Activated naive CD8-positive, alpha-beta T cell treated with anti-CD3 and anti-CD28 coated beads, Interleukin-2, amount 50 U/mL, for 24 hours (primary cell): ENCODE measurements around the gene ZDHHC11B.
"Not testable (repeated sequence)": the region's sequence is repeated elsewhere in the genome, so short reads cannot be mapped to it uniquely, and the experiment has no call there.

Experiments used
- ATAC-seq: fragments of 150-1000 bp; cut with Tn5 transposase; one replicate; pipeline ENCODE4 v1.10.0; 2021
- DNase-seq: peaks from one replicate; pipeline ENCODE4 v3.0.0; 2021
- H3K27ac Mint-ChIP-seq: one replicate; pipeline ENCODE4 v1.8.0; 2021; ENCODE audit warnings: mild to moderate bottlenecking, mixed read lengths
- H3K27me3 Mint-ChIP-seq: one replicate; pipeline ENCODE4 v1.8.0; 2021; ENCODE audit warnings: mixed read lengths
- H3K36me3 Mint-ChIP-seq: one replicate; pipeline ENCODE4 v1.8.0; 2021; ENCODE audit warnings: low read depth, mixed read lengths
- H3K4me1 Mint-ChIP-seq: one replicate; pipeline ENCODE4 v1.8.0; 2021; ENCODE audit warnings: mixed read lengths
- H3K4me3 Mint-ChIP-seq: one replicate; pipeline ENCODE4 v1.8.0; 2021; ENCODE audit warnings: mild to moderate bottlenecking, moderate library complexity, mixed read lengths
- H3K9me3 Mint-ChIP-seq: one replicate; pipeline ENCODE4 v1.8.0; 2021; ENCODE audit warnings: mixed read lengths

ZDHHC11B gene

GRCh38 chr5:798505-799138 lies 14.1 kb upstream of the ZDHHC11B start:
- not testable (repeated sequence) for H3K27ac Mint-ChIP-seq, ATAC-seq, H3K4me3 Mint-ChIP-seq, DNase-seq, H3K4me1 Mint-ChIP-seq, H3K36me3 Mint-ChIP-seq
- peaks cover 16% of the 10 kb centered on the region for H3K9me3 Mint-ChIP-seq
- H3K27me3 Mint-ChIP-seq: peaks cover 20% of the 10 kb centered on the region

- Mint-ChIP-seq H3K9me3 (peaks cover 16% of the 10 kb centered on the region), H3K27me3 (peaks cover 20% of the 10 kb centered on the region)
- H3K27ac Mint-ChIP-seq, DNase-seq, H3K36me3 Mint-ChIP-seq, H3K4me3 Mint-ChIP-seq, H3K4me1 Mint-ChIP-seq, ATAC-seq: not testable (repeated sequence)
These were observed 13.5 kb upstream of the ZDHHC11B start for GRCh38 chr5:797986-798385.

GRCh38 chr5:795873-796272 lies 11.3 kb upstream of the ZDHHC11B start:
- not testable (repeated sequence) for ATAC-seq, H3K4me3 Mint-ChIP-seq, H3K27ac Mint-ChIP-seq, H3K36me3 Mint-ChIP-seq, DNase-seq, H3K4me1 Mint-ChIP-seq
- Mint-ChIP-seq H3K9me3 (peaks cover 11% of the 10 kb centered on the region), H3K27me3 (peaks cover 16% of the 10 kb centered on the region)

GRCh38 chr5:794948-795347 lies 10.4 kb upstream of the ZDHHC11B start:
- Mint-ChIP-seq H3K27me3 (peaks cover 22% of the 10 kb centered on the region), H3K9me3 (peaks cover 17% of the 10 kb centered on the region)
- not testable (repeated sequence) for H3K27ac Mint-ChIP-seq, H3K4me1 Mint-ChIP-seq, H3K4me3 Mint-ChIP-seq, ATAC-seq, DNase-seq, H3K36me3 Mint-ChIP-seq

GRCh38 chr5:788703-789102 lies 4.2 kb upstream of the ZDHHC11B start:
- not testable (repeated sequence) for H3K27ac Mint-ChIP-seq, H3K36me3 Mint-ChIP-seq, DNase-seq, H3K4me3 Mint-ChIP-seq, ATAC-seq, H3K4me1 Mint-ChIP-seq
- Mint-ChIP-seq H3K27me3 (peaks cover 26% of the 10 kb centered on the region), H3K9me3 (peaks cover 19% of the 10 kb centered on the region)

- H3K9me3 Mint-ChIP-seq: peaks cover 14% of the 10 kb centered on the region
- H3K27me3 Mint-ChIP-seq: peaks cover 27% of the 10 kb centered on the region
- not testable (repeated sequence) for H3K27ac Mint-ChIP-seq, DNase-seq, H3K36me3 Mint-ChIP-seq, ATAC-seq, H3K4me3 Mint-ChIP-seq, H3K4me1 Mint-ChIP-seq
These were observed 3.3 kb upstream of the ZDHHC11B start for GRCh38 chr5:787857-788233.

- not testable (repeated sequence) for DNase-seq, H3K27ac Mint-ChIP-seq, ATAC-seq, H3K4me3 Mint-ChIP-seq, H3K36me3 Mint-ChIP-seq, H3K4me1 Mint-ChIP-seq
- Mint-ChIP-seq H3K9me3 (peaks cover 14% of the 10 kb centered on the region), H3K27me3 (peaks cover 27% of the 10 kb centered on the region)
These were observed 2.8 kb upstream of the ZDHHC11B start for GRCh38 chr5:787224-787856.

- not testable (repeated sequence) for H3K36me3 Mint-ChIP-seq, DNase-seq, H3K4me1 Mint-ChIP-seq, H3K27ac Mint-ChIP-seq, ATAC-seq, H3K9me3 Mint-ChIP-seq
- H3K27me3 Mint-ChIP-seq: peaks cover 19% of the 10 kb centered on the region
- H3K4me3 Mint-ChIP-seq: peak overlapping the region; percentile 53
These were observed 714 bp upstream of the ZDHHC11B start for GRCh38 chr5:785181-785705.

GRCh38 chr5:783881-784427 lies 575 bp downstream of the ZDHHC11B start:
- H3K36me3 Mint-ChIP-seq, H3K27ac Mint-ChIP-seq: not testable (repeated sequence)
- ATAC-seq: peak; percentile 0

GRCh38 chr5:783049-783802 lies 1.3 kb downstream of the ZDHHC11B start:
- H3K4me3 Mint-ChIP-seq, H3K27me3 Mint-ChIP-seq, H3K36me3 Mint-ChIP-seq, H3K4me1 Mint-ChIP-seq, DNase-seq, H3K9me3 Mint-ChIP-seq, H3K27ac Mint-ChIP-seq: not testable (repeated sequence)
- ATAC-seq: peak; percentile 26

More at GRCh38 chr5:783881-784427, 575 bp downstream of the ZDHHC11B start:
- Mint-ChIP-seq H3K4me3 (peak overlapping the region; percentile 17), H3K27me3 (peaks cover 12% of the 10 kb centered on the region)
- H3K4me1 Mint-ChIP-seq, H3K9me3 Mint-ChIP-seq, DNase-seq: not testable (repeated sequence)

GRCh38 chr5:782356-782755 lies 2.2 kb downstream of the ZDHHC11B start:
- H3K27ac Mint-ChIP-seq, H3K27me3 Mint-ChIP-seq, DNase-seq, H3K9me3 Mint-ChIP-seq, H3K4me1 Mint-ChIP-seq, H3K4me3 Mint-ChIP-seq, ATAC-seq, H3K36me3 Mint-ChIP-seq: not testable (repeated sequence)

- not testable (repeated sequence) for H3K4me1 Mint-ChIP-seq, DNase-seq, H3K27ac Mint-ChIP-seq, H3K4me3 Mint-ChIP-seq, H3K9me3 Mint-ChIP-seq, H3K36me3 Mint-ChIP-seq, H3K27me3 Mint-ChIP-seq, ATAC-seq
These were observed 4.0 kb downstream of the ZDHHC11B start for GRCh38 chr5:780571-780970.

GRCh38 chr5:778967-779366 lies 5.6 kb downstream of the ZDHHC11B start:
- H3K9me3 Mint-ChIP-seq, H3K4me3 Mint-ChIP-seq, H3K27me3 Mint-ChIP-seq, ATAC-seq, H3K27ac Mint-ChIP-seq, H3K36me3 Mint-ChIP-seq, DNase-seq, H3K4me1 Mint-ChIP-seq: not testable (repeated sequence)

GRCh38 chr5:778421-778820 lies 6.1 kb downstream of the ZDHHC11B start:
- not testable (repeated sequence) for DNase-seq, H3K27me3 Mint-ChIP-seq, ATAC-seq, H3K36me3 Mint-ChIP-seq, H3K27ac Mint-ChIP-seq, H3K4me3 Mint-ChIP-seq, H3K9me3 Mint-ChIP-seq, H3K4me1 Mint-ChIP-seq
